ENCODE measurements around the gene ASB9.

DNA sequence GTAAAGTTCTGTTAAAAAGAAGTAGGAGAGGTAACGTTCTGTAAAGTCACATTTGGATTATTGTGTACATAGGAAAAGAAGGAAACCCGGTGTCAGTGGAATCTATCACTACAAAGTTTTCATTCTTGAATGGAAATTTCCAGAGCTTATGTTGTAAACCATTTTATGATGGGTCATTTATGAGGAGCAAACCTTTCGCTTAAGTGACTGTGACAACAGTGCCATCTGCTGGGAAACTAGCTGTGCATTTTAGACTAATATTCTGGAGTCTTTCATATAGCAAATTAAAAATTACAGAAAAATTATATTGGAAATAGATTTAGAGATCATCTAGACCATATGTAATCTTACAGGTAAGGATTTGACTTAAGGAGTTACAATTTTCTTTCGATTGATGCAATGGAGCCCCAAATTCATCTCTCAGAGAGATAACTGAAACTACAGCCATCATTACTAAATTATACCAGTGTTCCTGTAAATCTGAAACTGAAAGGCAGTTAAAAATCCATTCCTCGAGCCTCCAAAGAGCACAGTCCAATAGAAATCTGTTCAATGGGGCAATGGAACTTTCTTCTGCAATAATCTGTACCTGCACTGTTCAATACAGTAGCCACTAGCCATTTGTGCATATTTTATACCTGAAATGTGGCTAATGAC is 26.9 kb downstream of the ASB9 start:
- peak; percentile 48 for TF ChIP-seq CTCF (IDR thresholded peaks at IDR 0.05; ENCODE audit: insufficient read depth, low read depth, low read length)
- TF ChIP-seq EZH2 (IDR thresholded peaks at IDR 0.05; ENCODE audit: insufficient read depth, low read length), result no peak

Data from astrocyte (in vitro differentiated cells and primary cell).